HepG2 (cell line): ENCODE data around the gene IRAK4. TPM values are rescaled to one million over a fixed set of nuclear protein-coding genes. Genes with fewer than 3 reads are reported as not detected.

Source experiments
- CBX1 ChIP-seq: IDR thresholded peaks from one replicate; pipeline ENCODE4 v1.6.1; 2016; ENCODE audit warnings: antibody characterized with exemption, low read depth
- KLF6 ChIP-seq: IDR thresholded peaks from 2 replicates; pipeline ENCODE4 v1.8.0; 2016; ENCODE audit warnings: missing biosample characterization, missing genetic modification reagents
- MTA3 ChIP-seq: sonication (generic); formaldehyde crosslinking; IDR thresholded peaks from 2 replicates; pipeline ENCODE4 v1.4.0; 2020; ENCODE audit warnings: missing genetic modification reagents
- MTF1 ChIP-seq: sonication (generic); formaldehyde crosslinking; IDR thresholded peaks from 2 replicates; pipeline ENCODE4 v1.5.0; 2020; ENCODE audit warnings: missing genetic modification reagents
- NAIF1 ChIP-seq: sonication (generic); formaldehyde crosslinking; IDR thresholded peaks from 2 replicates; pipeline ENCODE4 v1.5.0; 2020; ENCODE audit warnings: mild to moderate bottlenecking, missing genetic modification reagents, borderline replicate concordance
- NFYB ChIP-seq: sonication (generic); formaldehyde crosslinking; IDR thresholded peaks from 2 replicates; pipeline ENCODE4 v1.4.0; 2020; ENCODE audit warnings: missing genetic modification reagents
- POLR2AphosphoS5 ChIP-seq: IDR thresholded peaks from 2 replicates; pipeline ENCODE4 v1.6.1; 2012; ENCODE audit warnings: low read depth, low read length
- POLR2G ChIP-seq: fragments of 200-400 bp; formaldehyde crosslinking; IDR thresholded peaks from 2 replicates; pipeline ENCODE4 v1.6.1; 2018; ENCODE audit warnings: mild to moderate bottlenecking, low read depth, low read length, moderate library complexity
- RAD21 ChIP-seq: fragments of 450-650 bp; formaldehyde crosslinking; IDR thresholded peaks from 2 replicates; pipeline ENCODE4 v1.5.0; 2020; ENCODE audit warnings: mild to moderate bottlenecking
- SKI ChIP-seq: fragments of 450-650 bp; IDR thresholded peaks from one replicate; pipeline ENCODE4 v1.6.1; 2018; ENCODE audit warnings: mild to moderate bottlenecking; ENCODE audit not compliant: partially characterized antibody
- SMYD3 ChIP-seq: sonication (generic); formaldehyde crosslinking; IDR thresholded peaks from 2 replicates; pipeline ENCODE4 v1.8.1; 2023; ENCODE audit warnings: mild to moderate bottlenecking, missing genetic modification reagents
- TARDBP ChIP-seq: sonication (generic); formaldehyde crosslinking; IDR thresholded peaks from 2 replicates; pipeline ENCODE4 v1.8.0; 2022; ENCODE audit warnings: mild to moderate bottlenecking, missing genetic modification reagents
- TCF7 ChIP-seq: sonication (generic); IDR thresholded peaks from 2 replicates; pipeline ENCODE4 v1.6.1; 2016; ENCODE audit warnings: antibody characterized with exemption, low read depth
- YY1 ChIP-seq: IDR thresholded peaks from 2 replicates; pipeline ENCODE4 v1.6.1; 2011; ENCODE audit warnings: low read length, low read depth, moderate library complexity, mild to moderate bottlenecking; ENCODE audit not compliant: insufficient read depth, insufficient replicate concordance
- ZNF343 ChIP-seq: sonication (generic); formaldehyde crosslinking; IDR thresholded peaks from 2 replicates; pipeline ENCODE4 v1.4.0; 2020; ENCODE audit warnings: mild to moderate bottlenecking, missing genetic modification reagents
- ZNF615 ChIP-seq: sonication (generic); formaldehyde crosslinking; IDR thresholded peaks from 2 replicates; pipeline ENCODE4 v1.5.0; 2020; ENCODE audit warnings: mild to moderate bottlenecking, missing genetic modification reagents, borderline replicate concordance
- ZNF768 ChIP-seq: sonication (generic); formaldehyde crosslinking; IDR thresholded peaks from 2 replicates; pipeline ENCODE4 v1.4.0; 2020; ENCODE audit warnings: missing genetic modification reagents
- polyA plus RNA-seq, 8 experiments: library from polyadenylated mRNA; depleted of rRNA in 3 of 8; stranded (reverse) in 7 of 8; unstranded in 1 of 8; fragments of >200 nt; fragmentation: Illumina TruSeq in 4 of 8; extraction: Trizol in 4 of 8; gene quantifications; 2 replicates each; pipeline versions ENCODE4 v1.2.1 to v1.2.3, GENCODE V29; 2011 to 2016; ENCODE audit warnings: low read depth in 4 of 8, missing spikeins in 1 of 8, mixed read lengths in 1 of 8; ENCODE audit not compliant: insufficient read depth in 1 of 8
- total RNA-seq, 5 experiments: library from RNA; depleted of rRNA; stranded (reverse); fragments of >200 nt; fragmentation: Illumina TruSeq; extraction: Trizol; gene quantifications; 2 replicates each; pipeline ENCODE4 v1.2.3, GENCODE V29; 2016; ENCODE audit warnings: low read depth in 1 of 5
- TF ChIP-seq, protein P1 (sequence below): sonication (generic); formaldehyde crosslinking; IDR thresholded peaks from 2 replicates; pipeline ENCODE4 v1.4.0; 2020; ENCODE audit warnings: mild to moderate bottlenecking, missing genetic modification reagents
- TF ChIP-seq, protein P2 (sequence below), 2 experiments: sonication (generic) in 1 of 2; formaldehyde crosslinking in 1 of 2; IDR thresholded peaks; 2 replicates each; pipeline versions ENCODE4 v1.5.1 to v1.6.1; 2011 to 2020; ENCODE audit warnings: borderline replicate concordance in 1 of 2, low read depth in 1 of 2, low read length in 1 of 2, mild to moderate bottlenecking in 1 of 2, missing genetic modification reagents in 1 of 2, moderate library complexity in 1 of 2
- TF ChIP-seq, protein P3 (sequence below): sonication (generic); formaldehyde crosslinking; IDR thresholded peaks from 2 replicates; pipeline ENCODE4 v1.5.1; 2020; ENCODE audit warnings: mild to moderate bottlenecking, missing genetic modification reagents, moderate library complexity
- TF ChIP-seq, protein P4 (sequence below): sonication (generic); formaldehyde crosslinking; IDR thresholded peaks from 2 replicates; pipeline ENCODE4 v1.5.0; 2020; ENCODE audit warnings: mild to moderate bottlenecking, low read depth, missing genetic modification reagents, borderline replicate concordance
- TF ChIP-seq, protein P5 (sequence below): sonication (generic); formaldehyde crosslinking; conservative IDR thresholded peaks from 2 replicates; pipeline ENCODE4 v1.5.0; 2020; ENCODE audit warnings: missing genetic modification reagents

IRAK4 gene
- total and polyA plus RNA-seq, 2 of the 13 experiments (the other 11 are each of a cell fraction or from before 2014, with no cell fraction given): 6.6 to 7.1 TPM

DNA sequence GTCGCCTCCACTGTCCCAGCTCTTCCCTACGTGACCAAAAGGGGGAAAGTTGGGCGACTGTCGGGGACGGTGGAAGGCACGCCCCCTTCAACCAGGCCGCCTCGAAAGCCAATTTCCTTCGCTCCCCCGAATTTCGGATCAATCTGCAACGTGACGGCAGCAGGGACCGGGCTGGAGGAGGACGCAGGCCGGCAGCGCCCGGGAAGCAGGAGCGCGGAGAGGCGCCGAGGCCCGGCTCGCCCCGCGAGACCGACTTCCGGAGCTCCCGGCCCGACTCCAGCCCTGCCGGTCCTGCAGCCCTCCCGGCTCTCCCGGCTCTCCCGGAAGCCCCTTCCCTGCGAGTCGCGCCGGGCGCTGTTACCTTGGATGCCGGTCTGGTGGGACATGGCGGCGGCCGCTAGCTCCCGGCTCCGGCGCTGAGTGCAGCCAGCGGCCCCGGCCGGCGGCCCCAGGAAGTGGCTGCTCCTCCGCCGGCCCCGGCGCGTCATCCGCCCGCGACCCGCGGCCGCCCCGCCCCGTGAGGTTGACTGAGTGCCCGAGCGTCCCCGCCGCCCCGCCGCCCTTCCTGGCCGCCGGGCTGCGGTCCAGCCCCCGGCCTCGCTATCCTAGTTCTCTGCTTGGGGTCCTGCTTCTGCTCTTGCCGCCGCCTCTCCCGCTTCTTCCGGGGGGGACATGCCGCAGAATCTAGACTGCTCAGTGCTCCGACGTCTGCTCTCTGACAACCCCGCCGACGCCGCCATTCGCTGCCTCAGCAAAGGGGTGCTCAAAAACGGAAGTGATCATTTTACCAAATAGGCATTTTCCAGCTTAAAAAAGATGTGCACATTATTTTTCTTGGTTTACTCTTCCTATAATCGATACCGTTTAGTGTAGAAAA lies 47.3 kb downstream of the IRAK4 start, which contains the start of gene TWF1 (continued):
- TF ChIP-seq, protein P1, sequence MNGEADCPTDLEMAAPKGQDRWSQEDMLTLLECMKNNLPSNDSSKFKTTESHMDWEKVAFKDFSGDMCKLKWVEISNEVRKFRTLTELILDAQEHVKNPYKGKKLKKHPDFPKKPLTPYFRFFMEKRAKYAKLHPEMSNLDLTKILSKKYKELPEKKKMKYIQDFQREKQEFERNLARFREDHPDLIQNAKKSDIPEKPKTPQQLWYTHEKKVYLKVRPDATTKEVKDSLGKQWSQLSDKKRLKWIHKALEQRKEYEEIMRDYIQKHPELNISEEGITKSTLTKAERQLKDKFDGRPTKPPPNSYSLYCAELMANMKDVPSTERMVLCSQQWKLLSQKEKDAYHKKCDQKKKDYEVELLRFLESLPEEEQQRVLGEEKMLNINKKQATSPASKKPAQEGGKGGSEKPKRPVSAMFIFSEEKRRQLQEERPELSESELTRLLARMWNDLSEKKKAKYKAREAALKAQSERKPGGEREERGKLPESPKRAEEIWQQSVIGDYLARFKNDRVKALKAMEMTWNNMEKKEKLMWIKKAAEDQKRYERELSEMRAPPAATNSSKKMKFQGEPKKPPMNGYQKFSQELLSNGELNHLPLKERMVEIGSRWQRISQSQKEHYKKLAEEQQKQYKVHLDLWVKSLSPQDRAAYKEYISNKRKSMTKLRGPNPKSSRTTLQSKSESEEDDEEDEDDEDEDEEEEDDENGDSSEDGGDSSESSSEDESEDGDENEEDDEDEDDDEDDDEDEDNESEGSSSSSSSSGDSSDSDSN (CRISPR knock-in tag): peak; percentile 97
- TF ChIP-seq ZNF343 (CRISPR knock-in tag) (no peak), NFYB (CRISPR knock-in tag) (peak; percentile 7; the same call in 1 of the 2 replicates), TCF7 (no peak), ZNF768 (CRISPR knock-in tag) (0 out of 2 replicates have a peak, but pooled peaks have one; percentile 64), NAIF1 (no peak), MTF1 (no peak), ZNF615 (CRISPR knock-in tag) (no peak), MTA3 (no peak), POLR2G (peak; percentile 83), CBX1 (no peak), SKI (peak; percentile 71), YY1 (peak; percentile 84), RAD21 (CRISPR knock-in tag) (peak; percentile 62), SMYD3 (no peak), POLR2AphosphoS5 (peak; percentile 74), KLF6 (CRISPR knock-in tag) (peak; percentile 77), TARDBP (CRISPR knock-in tag) (no peak)
- TF ChIP-seq, protein P2, sequence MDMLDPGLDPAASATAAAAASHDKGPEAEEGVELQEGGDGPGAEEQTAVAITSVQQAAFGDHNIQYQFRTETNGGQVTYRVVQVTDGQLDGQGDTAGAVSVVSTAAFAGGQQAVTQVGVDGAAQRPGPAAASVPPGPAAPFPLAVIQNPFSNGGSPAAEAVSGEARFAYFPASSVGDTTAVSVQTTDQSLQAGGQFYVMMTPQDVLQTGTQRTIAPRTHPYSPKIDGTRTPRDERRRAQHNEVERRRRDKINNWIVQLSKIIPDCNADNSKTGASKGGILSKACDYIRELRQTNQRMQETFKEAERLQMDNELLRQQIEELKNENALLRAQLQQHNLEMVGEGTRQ (IDR thresholded peaks at IDR 0.05; ENCODE audit: low read depth, low read length): no peak
- TF ChIP-seq, protein P2 (CRISPR knock-in tag; IDR thresholded peaks at IDR 0.05; ENCODE audit: borderline replicate concordance): no peak
- TF ChIP-seq, protein P3, sequence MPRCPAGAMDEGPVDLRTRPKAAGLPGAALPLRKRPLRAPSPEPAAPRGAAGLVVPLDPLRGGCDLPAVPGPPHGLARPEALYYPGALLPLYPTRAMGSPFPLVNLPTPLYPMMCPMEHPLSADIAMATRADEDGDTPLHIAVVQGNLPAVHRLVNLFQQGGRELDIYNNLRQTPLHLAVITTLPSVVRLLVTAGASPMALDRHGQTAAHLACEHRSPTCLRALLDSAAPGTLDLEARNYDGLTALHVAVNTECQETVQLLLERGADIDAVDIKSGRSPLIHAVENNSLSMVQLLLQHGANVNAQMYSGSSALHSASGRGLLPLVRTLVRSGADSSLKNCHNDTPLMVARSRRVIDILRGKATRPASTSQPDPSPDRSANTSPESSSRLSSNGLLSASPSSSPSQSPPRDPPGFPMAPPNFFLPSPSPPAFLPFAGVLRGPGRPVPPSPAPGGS (CRISPR knock-in tag): 0 out of 2 replicates have a peak, but pooled peaks have one; percentile 50
- TF ChIP-seq, protein P4, sequence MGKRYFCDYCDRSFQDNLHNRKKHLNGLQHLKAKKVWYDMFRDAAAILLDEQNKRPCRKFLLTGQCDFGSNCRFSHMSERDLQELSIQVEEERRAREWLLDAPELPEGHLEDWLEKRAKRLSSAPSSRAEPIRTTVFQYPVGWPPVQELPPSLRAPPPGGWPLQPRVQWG (CRISPR knock-in tag): no peak
- TF ChIP-seq, protein P5, sequence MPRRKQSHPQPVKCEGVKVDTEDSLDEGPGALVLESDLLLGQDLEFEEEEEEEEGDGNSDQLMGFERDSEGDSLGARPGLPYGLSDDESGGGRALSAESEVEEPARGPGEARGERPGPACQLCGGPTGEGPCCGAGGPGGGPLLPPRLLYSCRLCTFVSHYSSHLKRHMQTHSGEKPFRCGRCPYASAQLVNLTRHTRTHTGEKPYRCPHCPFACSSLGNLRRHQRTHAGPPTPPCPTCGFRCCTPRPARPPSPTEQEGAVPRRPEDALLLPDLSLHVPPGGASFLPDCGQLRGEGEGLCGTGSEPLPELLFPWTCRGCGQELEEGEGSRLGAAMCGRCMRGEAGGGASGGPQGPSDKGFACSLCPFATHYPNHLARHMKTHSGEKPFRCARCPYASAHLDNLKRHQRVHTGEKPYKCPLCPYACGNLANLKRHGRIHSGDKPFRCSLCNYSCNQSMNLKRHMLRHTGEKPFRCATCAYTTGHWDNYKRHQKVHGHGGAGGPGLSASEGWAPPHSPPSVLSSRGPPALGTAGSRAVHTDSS: no peak; the same call in 1 of the 2 replicates
